Transverse colon (tissue), 4 donors: ENCODE measurements around the gene IGIP. TPM values are rescaled to one million over a fixed set of nuclear protein-coding genes. Genes with fewer than 3 reads are reported as not detected.
"Not testable (repeated sequence)": the region's sequence is repeated elsewhere in the genome, so short reads cannot be mapped to it uniquely, and the experiment has no call there.

Experiments used
- DNase-seq: peaks from one replicate; pipeline ENCODE4 v3.0.0-alpha.2; 2019
- H3K27ac ChIP-seq, 4 donors: fragments of 200-600 bp; sonication (generic); 2 replicates each; pipeline ENCODE4 v1.5.1; 2016 to 2018; ENCODE audit warnings: inconsistent platforms in 4 of 4
- H3K27me3 ChIP-seq: fragments of 200-600 bp; sonication (generic); 2 replicates; pipeline ENCODE4 v1.5.1; 2017; ENCODE audit warnings: inconsistent platforms
- H3K36me3 ChIP-seq, 4 donors: fragments of 200-600 bp; sonication (generic); 2 replicates each; pipeline ENCODE4 v1.5.1; 2017 to 2019; ENCODE audit warnings: inconsistent platforms in 4 of 4
- H3K4me1 ChIP-seq, 4 donors: fragments of 200-600 bp; sonication (generic); 2 replicates each; pipeline ENCODE4 v1.5.1; 2017 to 2020; ENCODE audit warnings: inconsistent platforms in 4 of 4
- H3K4me3 ChIP-seq, 4 donors: fragments of 200-600 bp; sonication (generic); 1 replicate in 1 of 4; 2 replicates in 3 of 4; pipeline versions ENCODE4 v1.5.1 to v1.6.1; 2017 to 2019; ENCODE audit warnings: inconsistent platforms in 4 of 4
- H3K9me3 ChIP-seq, 2 donors: fragments of 200-600 bp; sonication (generic); 2 replicates each; pipeline ENCODE4 v1.5.1; 2017 to 2019; ENCODE audit warnings: inconsistent platforms in 2 of 2
- CTCF ChIP-seq, 5 experiments: fragments of 200-600 bp in 3 of 5; fragments of 450-650 bp in 2 of 5; sonication (generic) in 3 of 5; IDR thresholded peaks; 1 replicate in 2 of 5; 2 replicates in 3 of 5; pipeline ENCODE4 v1.5.1; 2016 to 2017; ENCODE audit warnings: antibody characterized with exemption in 5 of 5, inconsistent platforms in 3 of 5, mild to moderate bottlenecking in 2 of 5, moderate library complexity in 1 of 5
- EP300 ChIP-seq: sonication (generic); formaldehyde crosslinking; IDR thresholded peaks from one replicate; pipeline ENCODE4 v1.6.1; 2017; ENCODE audit warnings: antibody characterized with exemption, low read depth
- POLR2A ChIP-seq: fragments of 450-650 bp; IDR thresholded peaks from one replicate; pipeline ENCODE4 v1.6.1; 2016; ENCODE audit warnings: antibody characterized with exemption, mild to moderate bottlenecking, moderate library complexity
- POLR2AphosphoS5 ChIP-seq, 3 donors: sonication (generic); formaldehyde crosslinking; IDR thresholded peaks; one replicate each; pipeline ENCODE4 v1.6.1; 2016; ENCODE audit warnings: antibody characterized with exemption in 3 of 3
- WGBS, 2 donors: methylation state at CpG; one replicate each; pipeline ENCODE4 v1.1.5; 2018; ENCODE audit warnings: low coverage in 1 of 2; 5-methylcytosine and 5-hydroxymethylcytosine counted together
- in situ Hi-C, 4 donors: fragments of 200-750 bp; cut with MboI; loops; one replicate each; pipeline versions ENCODE4 v1.15.0 to v1.15.1; 2017; ENCODE audit warnings: low sequenced_read_pairs in 3 of 4, low pct_ligation_motif_present in 1 of 4, low pct_unique_long_range_greater_than_20kb in 1 of 4
- intact Hi-C: fragments of 100-400 bp; cut with DNase I; formaldehyde crosslinking; loops from one replicate; pipeline ENCODE4 v1.15.1; 2023; ENCODE audit warnings: low total_unique reads
- total RNA-seq, 4 donors: library from RNA; depleted of rRNA; stranded (reverse); fragments of >200 nt; gene quantifications; one replicate each; pipeline ENCODE4 v1.1.0, GENCODE V29; 2016

IGIP gene
- total RNA-seq, 4 donors from 2014 or later = 12.8 to 22.4 (median 20.5) TPM

GRCh38 chr5:140153255-140153654 is 27.5 kb downstream of the IGIP start:
- Histone ChIP-seq H3K9me3 (no peaks in the 10 kb centered on the region), H3K36me3 (no peaks in the 10 kb centered on the region), H3K4me3 (no peak overlapping the region), H3K27me3 (no peaks in the 10 kb centered on the region), H3K4me1 (peaks cover 3 to 17% (median 10%) of the 10 kb centered on the region in 4 donors), H3K27ac (no peak overlapping the region)
- WGBS, 2 donors = 40 to 78% methylated on average over 6 to 7 of the region's 7 CpGs
- TF ChIP-seq EP300 (no peak), CTCF (IDR thresholded peaks at IDR 0.05) (no peak), POLR2A (no peak)
- in situ Hi-C loops (loop anchor here (10.0 to 25.0 kb wide), 2 partner anchors 78 to 366 kb away; partner anchors contain the start of gene PSD2 (in 3 of the 4)), intact Hi-C loops (loop anchor here (10.0 kb wide), 1 partner anchor 368 kb away; no protein-coding TSS in a partner anchor)
- no peak for DNase-seq

GRCh38 chr5:140153905-140154304 is 28.2 kb downstream of the IGIP start:
- Histone ChIP-seq H3K9me3 (no peaks in the 10 kb centered on the region), H3K4me3 (no peak overlapping the region), H3K27me3 (no peaks in the 10 kb centered on the region), H3K27ac (no peak overlapping the region), H3K4me1 (peaks cover 3 to 17% (median 10%) of the 10 kb centered on the region in 4 donors), H3K36me3 (no peaks in the 10 kb centered on the region)
- TF ChIP-seq POLR2A = no peak
- TF ChIP-seq POLR2AphosphoS5 (IDR thresholded peaks at IDR 0.05) = no peak
- no peak for TF ChIP-seq CTCF (IDR thresholded peaks at IDR 0.05)
- no peak for TF ChIP-seq EP300
- in situ Hi-C loops (loop anchor here (10.0 to 25.0 kb wide), 2 partner anchors 79 to 367 kb away; partner anchors contain the start of gene PSD2 (in 3 of the 4)), intact Hi-C loops (loop anchor here (10.0 kb wide), 1 partner anchor 369 kb away; no protein-coding TSS in a partner anchor)
- no peak for DNase-seq
- 70% methylated on average over 8 of the region's 8 CpGs; no CpG with 5 or more reads in 1 of the 2 donors for WGBS, 2 donors

- not testable (repeated sequence) for H3K27ac ChIP-seq, H3K9me3 ChIP-seq, H3K4me3 ChIP-seq, H3K36me3 ChIP-seq, H3K27me3 ChIP-seq, DNase-seq
- peaks cover 3 to 17% (median 10%) of the 10 kb centered on the region in 4 donors for H3K4me1 ChIP-seq
- WGBS, 2 donors = 34 to 72% methylated on average over 7 to 21 of the region's 21 CpGs
- intact Hi-C loops (loop anchor here (10.0 kb wide), 1 partner anchor 370 kb away; no protein-coding TSS in a partner anchor), in situ Hi-C loops (loop anchor here (5.0 to 25.0 kb wide), 3 partner anchors 80 to 368 kb away; partner anchors contain the start of gene PSD2 (in 3 of the 4))
Observed at GRCh38 chr5:140154710-140155381, 29.1 kb downstream of the IGIP start.

- Histone ChIP-seq H3K9me3 (no peaks in the 10 kb centered on the region), H3K27me3 (no peaks in the 10 kb centered on the region), H3K4me1 (peaks cover 3 to 15% (median 9%) of the 10 kb centered on the region in 4 donors), H3K4me3 (peak overlapping the region in 3 of 4 donors; percentile 19 to 33 (median 28)), H3K36me3 (no peaks in the 10 kb centered on the region), H3K27ac (peak overlapping the region in 3 of 4 donors; percentile 11 to 17 (median 15))
- 0 to 2% methylated on average over 10 to 27 of the region's 30 CpGs for WGBS, 2 donors
- intact Hi-C loops = loop anchor here (1.0 to 10.0 kb wide), 2 partner anchors 85 to 372 kb away; no protein-coding TSS in a partner anchor
- no peak for TF ChIP-seq POLR2A
- TF ChIP-seq CTCF (IDR thresholded peaks at IDR 0.05) = peak; percentile 87 to 93 (median 90)
- in situ Hi-C loops = loop anchor here (5.0 to 25.0 kb wide), 3 partner anchors 82 to 370 kb away; partner anchors contain the start of gene PSD2 (in 3 of the 4)
- peak; percentile 92 for DNase-seq
Observed at GRCh38 chr5:140157032-140157781, 31.5 kb downstream of the IGIP start.
